Stimulated activated CD8-positive, alpha-beta memory T cell treated with anti-CD3 and anti-CD28 coated beads, Interleukin-7, amount 100 ng/mL, for 1 hour (primary cell): Measurements from ENCODE around the gene TAF5L.

Experiments used
- DNase-seq, 2 donors: peaks; one replicate each; pipeline ENCODE4 v3.0.0-alpha.2; 2020; ENCODE audit warnings: low read depth in 2 of 2

The TAF5L gene

GRCh38 chr1:229625915-229626831 is at the start of gene TAF5L, which contains the start of gene URB2:
TSS of gene TAF5L (minus strand) at chr1:229626122. CDS start at chr1:229614482, 11,640 bp downstream.
TSS of gene URB2 (plus strand) at chr1:229626247. CDS start at chr1:229627634, 1,387 bp downstream.
- peak; percentile 57 to 66 for DNase-seq

- no peak for DNase-seq
Observed at GRCh38 chr1:229675396-229675795, 49.5 kb upstream of the TAF5L start.

GRCh38 chr1:229674042-229674441 is 48.1 kb upstream of the TAF5L start:
- DNase-seq = no peak

- DNase-seq = no peak
Observed at GRCh38 chr1:229672246-229672645, 46.3 kb upstream of the TAF5L start.

- DNase-seq = no peak
Observed at GRCh38 chr1:229671310-229671709, 45.4 kb upstream of the TAF5L start.

GRCh38 chr1:229669333-229669732 is 43.4 kb upstream of the TAF5L start:
- no peak for DNase-seq

GRCh38 chr1:229666585-229666984 is 40.7 kb upstream of the TAF5L start:
- DNase-seq = no peak

- DNase-seq = no peak
Observed at GRCh38 chr1:229665912-229666558, 40.1 kb upstream of the TAF5L start.

- DNase-seq = peak; percentile 36 to 56
Observed at GRCh38 chr1:229664133-229664689, 38.3 kb upstream of the TAF5L start.

- DNase-seq = no peak
Observed at GRCh38 chr1:229661897-229662296, 36.0 kb upstream of the TAF5L start.

GRCh38 chr1:229661022-229661877 is 35.3 kb upstream of the TAF5L start:
- DNase-seq = peak; percentile 37 to 55

- no peak for DNase-seq
Observed at GRCh38 chr1:229657993-229658755, 32.3 kb upstream of the TAF5L start.

- no peak for DNase-seq
Observed at GRCh38 chr1:229655781-229656180, 29.9 kb upstream of the TAF5L start.

GRCh38 chr1:229653420-229653819 is 27.5 kb upstream of the TAF5L start:
- no peak for DNase-seq

- DNase-seq = no peak
Observed at GRCh38 chr1:229651546-229651945, 25.6 kb upstream of the TAF5L start.

- DNase-seq = no peak
Observed at GRCh38 chr1:229650045-229650444, 24.1 kb upstream of the TAF5L start.

GRCh38 chr1:229648406-229648805 is 22.5 kb upstream of the TAF5L start:
- no peak for DNase-seq

GRCh38 chr1:229645324-229645993 is 19.5 kb upstream of the TAF5L start:
- no peak for DNase-seq

GRCh38 chr1:229643996-229644745 is 18.2 kb upstream of the TAF5L start:
- no peak for DNase-seq

- DNase-seq = no peak
Observed at GRCh38 chr1:229642970-229643369, 17.0 kb upstream of the TAF5L start.
